ENCODE data around the gene PCYT2. TPM values are rescaled to one million over a fixed set of nuclear protein-coding genes. Genes with fewer than 3 reads are reported as not detected.

Gene PCYT2
- total RNA-seq, 1 experiment from 2014 or later, result 151 TPM

DNA sequence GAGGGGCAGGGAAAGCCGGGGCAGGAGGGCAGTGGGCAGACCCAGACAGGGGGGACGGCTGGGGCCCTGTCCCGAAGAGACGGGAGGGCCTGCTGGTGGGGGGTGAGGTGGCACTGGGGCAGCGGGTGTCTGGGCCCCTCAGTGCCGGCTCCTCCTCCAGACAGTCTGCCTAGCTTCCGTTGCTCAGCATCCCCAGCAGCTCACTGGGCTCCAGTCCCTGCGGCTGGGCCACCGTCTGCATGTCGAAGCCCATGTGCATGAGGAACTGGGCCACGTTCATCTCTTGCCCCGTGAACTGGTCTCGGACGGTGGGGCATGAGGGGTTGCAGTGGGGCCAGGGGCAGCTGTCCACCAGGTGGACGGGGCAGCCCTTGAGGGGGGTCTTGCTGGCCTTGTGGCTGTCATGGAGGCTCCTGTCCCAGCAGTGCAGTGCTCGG lies 41.6 kb upstream of the PCYT2 start:
- ChIA-PET POLR2A (interaction anchor here (0.6 kb wide), 1 partner anchor 72 kb away, joined by 4 read pairs; no protein-coding TSS in a partner anchor), CTCF (no interaction called here)
- Mint-ChIP-seq H3K4me1 (ENCODE audit: low read depth, unreplicated experiment) (peaks cover 6% of the 10 kb centered on the region), H3K4me3 (ENCODE audit: unreplicated experiment) (no peak overlapping the region), H3K36me3 (ENCODE audit: insufficient read depth, unreplicated experiment) (peaks cover 10% of the 10 kb centered on the region), H3K27ac (ENCODE audit: unreplicated experiment) (no peak overlapping the region), H3K9me3 (ENCODE audit: unreplicated experiment) (no peaks in the 10 kb centered on the region), H3K27me3 (ENCODE audit: insufficient read depth, unreplicated experiment) (no peaks in the 10 kb centered on the region)
- BruUV-seq (replicated peaks), result no TSS peak
- Histone ChIP-seq H3K4me1 (peaks cover 20% of the 10 kb centered on the region), H3K27me3 (replicated peaks; ENCODE audit: control insufficient read depth, insufficient read depth, low read length) (no peaks in the 10 kb centered on the region), H3K4me3 (ENCODE audit: low read depth, low read length) (no peak overlapping the region), H3K36me3 (ENCODE audit: control insufficient read depth, insufficient read depth, low read length) (no peaks in the 10 kb centered on the region), H3K9me3 (no peaks in the 10 kb centered on the region)
- intact Hi-C loops (cut with micrococcal nuclease; ENCODE audit: unreplicated experiment), result no loop called here
- TF ChIP-seq CTCF (IDR thresholded peaks at IDR 0.05; ENCODE audit: insufficient read depth in 1 of 2, low read depth in 1 of 2, low read length in 1 of 2, severe bottlenecking in 1 of 2, unreplicated experiment in 1 of 2), result no peak
- DNase-seq, result no peak

DNA sequence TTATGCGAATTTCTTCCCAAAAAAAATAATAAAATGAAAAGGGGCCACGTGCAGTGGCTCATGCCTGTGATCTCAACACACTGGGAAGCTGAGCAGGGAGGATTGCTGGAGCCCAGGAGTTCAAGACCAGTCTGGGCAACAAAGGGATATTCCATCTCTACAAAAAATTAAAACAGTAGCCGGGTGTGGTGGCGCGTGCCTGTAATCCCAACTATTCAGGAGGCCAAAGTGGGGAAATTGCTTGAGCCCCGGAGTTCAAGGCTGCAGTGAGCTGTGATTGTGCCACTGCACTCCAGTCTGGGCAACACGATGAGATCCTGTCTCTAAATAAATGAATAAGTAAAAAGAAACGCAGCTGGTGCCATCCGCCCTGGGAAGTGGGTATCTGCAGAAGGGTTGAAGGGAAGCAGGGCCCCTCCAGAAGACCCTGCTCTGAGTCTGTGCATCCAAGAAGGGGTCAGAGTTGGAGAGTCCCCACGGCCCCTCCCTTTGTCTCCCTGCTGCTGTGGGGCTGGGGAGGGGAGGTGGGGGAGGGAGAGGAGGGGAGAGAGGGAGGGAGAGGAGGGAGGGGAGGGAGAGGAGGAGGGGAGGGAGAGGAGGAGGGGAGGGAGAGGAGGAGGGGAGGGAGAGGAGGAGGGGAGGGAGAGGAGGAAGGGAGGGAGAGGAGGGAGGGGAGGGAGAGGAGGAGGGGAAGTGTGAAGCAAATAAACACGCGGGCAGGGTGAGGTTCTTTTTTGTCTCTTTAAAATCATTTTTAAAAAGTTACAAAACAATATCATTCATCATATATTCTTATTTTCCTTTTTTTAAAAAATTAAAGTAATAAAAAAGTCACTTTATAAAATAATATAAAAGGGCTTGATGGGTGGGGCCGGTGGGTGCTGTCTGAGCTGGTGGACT lies 40.8 kb upstream of the PCYT2 start:
- no peak overlapping the region for H3K4me3 Mint-ChIP-seq (ENCODE audit: unreplicated experiment)
- intact Hi-C loops (cut with micrococcal nuclease; ENCODE audit: unreplicated experiment), result no loop called here
- no TSS peak for BruUV-seq (replicated peaks)
- peaks cover 6% of the 10 kb centered on the region for H3K4me1 Mint-ChIP-seq (ENCODE audit: low read depth, unreplicated experiment)
- H3K27ac Mint-ChIP-seq (ENCODE audit: unreplicated experiment), result no peak overlapping the region
- no peak for DNase-seq
- Histone ChIP-seq H3K9me3 (no peaks in the 10 kb centered on the region), H3K4me1 (peaks cover 13% of the 10 kb centered on the region), H3K4me3 (ENCODE audit: low read depth, low read length) (no peak overlapping the region), H3K36me3 (ENCODE audit: control insufficient read depth, insufficient read depth, low read length) (no peaks in the 10 kb centered on the region), H3K27me3 (replicated peaks; ENCODE audit: control insufficient read depth, insufficient read depth, low read length) (no peaks in the 10 kb centered on the region)
- POLR2A ChIA-PET, result no interaction called here
- no peak for TF ChIP-seq CTCF (IDR thresholded peaks at IDR 0.05; ENCODE audit: insufficient read depth in 1 of 2, low read depth in 1 of 2, low read length in 1 of 2, severe bottlenecking in 1 of 2, unreplicated experiment in 1 of 2)
- H3K9me3 Mint-ChIP-seq (ENCODE audit: unreplicated experiment), result no peaks in the 10 kb centered on the region
- no peaks in the 10 kb centered on the region for H3K27me3 Mint-ChIP-seq (ENCODE audit: insufficient read depth, unreplicated experiment)
- H3K36me3 Mint-ChIP-seq (ENCODE audit: insufficient read depth, unreplicated experiment), result peaks cover 10% of the 10 kb centered on the region
- CTCF ChIA-PET, result no interaction called here

DNA sequence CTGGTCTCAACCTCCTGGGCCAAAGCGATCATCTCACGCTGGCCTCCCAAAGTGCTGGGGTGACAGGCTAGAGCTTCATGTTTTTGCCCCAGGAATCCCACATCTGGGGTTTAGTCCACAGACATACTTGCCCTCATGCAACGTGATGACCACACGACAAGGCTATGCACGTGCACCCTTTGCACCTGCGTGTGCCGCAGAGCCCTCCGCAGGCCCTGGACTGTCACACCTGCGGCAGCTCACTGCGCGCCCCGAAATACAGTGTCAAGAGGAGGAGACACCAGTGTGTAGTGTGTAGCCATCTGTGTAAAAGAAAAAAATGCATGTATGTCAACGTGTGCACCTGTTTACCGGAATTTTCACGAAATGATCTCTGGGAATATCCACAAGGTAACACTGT lies 39.3 kb upstream of the PCYT2 start:
- POLR2A ChIA-PET, result no interaction called here

More for the DNA sequence above, 39.3 kb upstream of the PCYT2 start:
- Histone ChIP-seq H3K4me1 (peaks cover 11% of the 10 kb centered on the region), H3K27me3 (replicated peaks; ENCODE audit: control insufficient read depth, insufficient read depth, low read length) (no peaks in the 10 kb centered on the region), H3K36me3 (ENCODE audit: control insufficient read depth, insufficient read depth, low read length) (no peaks in the 10 kb centered on the region), H3K4me3 (ENCODE audit: low read depth, low read length) (no peak overlapping the region), H3K9me3 (no peaks in the 10 kb centered on the region)
- Mint-ChIP-seq H3K9me3 (ENCODE audit: unreplicated experiment) (no peaks in the 10 kb centered on the region), H3K4me1 (ENCODE audit: low read depth, unreplicated experiment) (peaks cover 6% of the 10 kb centered on the region), H3K4me3 (ENCODE audit: unreplicated experiment) (no peak overlapping the region), H3K36me3 (ENCODE audit: insufficient read depth, unreplicated experiment) (peaks cover 10% of the 10 kb centered on the region), H3K27me3 (ENCODE audit: insufficient read depth, unreplicated experiment) (no peaks in the 10 kb centered on the region), H3K27ac (ENCODE audit: unreplicated experiment) (no peak overlapping the region)
- intact Hi-C loops (cut with micrococcal nuclease; ENCODE audit: unreplicated experiment), result no loop called here
- BruUV-seq (replicated peaks), result no TSS peak
- CTCF ChIA-PET, result no interaction called here
- TF ChIP-seq CTCF (IDR thresholded peaks at IDR 0.05; ENCODE audit: insufficient read depth in 1 of 2, low read depth in 1 of 2, low read length in 1 of 2, severe bottlenecking in 1 of 2, unreplicated experiment in 1 of 2), result no peak
- DNase-seq, result no peak

Measured in Caco-2 (cell line).